Measurements from ENCODE around the gene TSSK6. TPM values are rescaled to one million over a fixed set of nuclear protein-coding genes. Genes with fewer than 3 reads are reported as not detected.

The TSSK6 gene
- total RNA-seq, result 1.4 TPM

DNA sequence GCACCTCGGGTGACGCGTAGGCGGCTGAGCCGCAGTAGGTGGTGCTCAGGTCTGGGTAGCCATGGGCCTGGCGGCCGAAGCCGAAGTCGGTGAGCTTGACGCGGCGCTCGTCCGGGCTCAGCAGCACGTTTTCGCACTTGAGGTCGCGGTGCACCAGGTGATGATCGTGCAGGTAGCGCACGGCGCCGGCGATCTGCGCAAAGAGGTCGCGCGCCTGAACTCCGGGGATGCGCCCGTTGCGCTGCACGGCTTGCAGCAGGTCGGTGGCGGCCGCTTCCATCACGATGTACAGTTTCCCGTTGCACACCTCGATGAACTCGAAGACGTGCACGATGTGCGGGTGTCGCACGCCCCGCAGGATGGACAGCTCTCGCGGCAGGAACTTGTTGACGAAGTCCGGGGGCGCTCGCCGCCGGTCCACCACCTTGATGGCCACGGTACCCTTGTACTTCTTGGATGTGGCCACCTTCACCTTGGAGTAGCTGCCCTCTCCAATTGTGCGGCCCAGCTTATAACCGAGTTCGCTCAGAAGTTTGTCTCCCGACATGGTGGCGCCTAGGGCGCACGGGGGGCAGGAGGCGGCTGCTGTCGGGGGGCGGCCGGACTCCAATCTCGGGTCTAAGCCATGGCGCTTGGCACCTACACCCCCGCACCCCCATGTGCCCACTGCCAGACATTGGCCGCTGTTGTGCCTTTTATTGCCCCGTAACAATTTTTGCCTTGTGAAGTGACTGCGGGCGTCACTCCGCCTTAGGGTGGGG is at the start of gene TSSK6:
Gene TSSK6 (minus strand): TSS at position 668 of the 761 bp plus-strand sequence. CDS start 121 bp downstream, at position 547.
- peak; percentile 1 for ATAC-seq

DNA sequence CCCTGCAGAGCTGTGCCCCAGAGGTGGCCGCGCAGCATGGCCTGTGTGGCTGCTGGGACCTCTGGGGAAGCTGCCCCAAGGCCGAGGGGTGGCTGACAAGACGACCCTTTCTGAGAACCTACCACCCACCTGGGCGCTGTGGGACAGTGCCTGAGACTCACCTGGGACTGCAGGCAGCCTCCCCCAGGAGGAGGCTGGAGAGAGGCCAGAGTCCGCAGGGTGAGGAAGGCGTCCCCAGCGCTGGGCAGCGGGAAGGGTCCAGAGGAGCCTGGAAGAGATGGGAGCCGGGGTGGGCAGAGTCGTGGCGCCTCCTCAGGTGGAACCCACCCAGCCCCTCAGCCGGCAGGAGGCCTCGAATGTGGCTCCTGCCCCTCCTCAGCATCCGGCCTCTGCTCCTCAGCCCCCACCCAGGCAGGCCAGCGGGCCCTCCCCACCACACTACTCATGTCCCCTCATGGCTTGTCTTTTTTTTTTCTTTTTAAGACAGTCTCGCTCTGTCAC is 48.0 kb upstream of the TSSK6 start:
- ATAC-seq, result peak; percentile 11

DNA sequence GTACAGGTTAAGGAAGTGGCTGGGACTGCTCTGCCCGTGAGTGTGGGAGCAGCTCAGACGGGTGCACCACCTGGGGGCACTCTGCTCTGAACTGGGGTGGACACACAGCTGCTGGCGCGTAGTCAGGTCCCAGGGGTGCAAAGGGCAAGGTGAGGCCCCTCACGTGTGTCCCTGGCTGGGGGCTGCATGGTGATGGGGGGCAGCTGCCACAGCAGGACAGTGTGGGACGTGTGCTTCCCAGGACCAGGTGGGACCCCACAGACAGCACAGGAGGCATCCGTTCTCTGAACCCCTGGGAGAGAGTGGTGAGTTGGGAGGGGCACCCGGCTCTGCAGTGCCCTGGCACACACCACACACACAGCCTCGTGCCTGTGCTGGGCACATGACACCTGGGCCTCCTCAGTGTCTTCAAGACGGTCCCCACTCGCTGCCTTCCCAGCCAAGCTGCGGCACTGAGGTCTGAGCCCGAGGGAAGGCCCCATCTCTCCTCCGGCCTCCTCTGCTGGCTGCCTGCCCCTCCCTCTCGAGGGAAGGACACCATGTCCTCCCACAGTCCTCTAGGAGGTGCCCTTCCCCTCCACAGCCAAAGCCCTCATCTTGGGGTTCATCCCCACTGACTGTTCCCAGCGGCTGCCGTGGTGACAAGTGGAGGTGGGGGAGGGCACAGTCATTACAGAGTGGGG is 47.5 kb upstream of the TSSK6 start:
- peak; percentile 29 for ATAC-seq

DNA sequence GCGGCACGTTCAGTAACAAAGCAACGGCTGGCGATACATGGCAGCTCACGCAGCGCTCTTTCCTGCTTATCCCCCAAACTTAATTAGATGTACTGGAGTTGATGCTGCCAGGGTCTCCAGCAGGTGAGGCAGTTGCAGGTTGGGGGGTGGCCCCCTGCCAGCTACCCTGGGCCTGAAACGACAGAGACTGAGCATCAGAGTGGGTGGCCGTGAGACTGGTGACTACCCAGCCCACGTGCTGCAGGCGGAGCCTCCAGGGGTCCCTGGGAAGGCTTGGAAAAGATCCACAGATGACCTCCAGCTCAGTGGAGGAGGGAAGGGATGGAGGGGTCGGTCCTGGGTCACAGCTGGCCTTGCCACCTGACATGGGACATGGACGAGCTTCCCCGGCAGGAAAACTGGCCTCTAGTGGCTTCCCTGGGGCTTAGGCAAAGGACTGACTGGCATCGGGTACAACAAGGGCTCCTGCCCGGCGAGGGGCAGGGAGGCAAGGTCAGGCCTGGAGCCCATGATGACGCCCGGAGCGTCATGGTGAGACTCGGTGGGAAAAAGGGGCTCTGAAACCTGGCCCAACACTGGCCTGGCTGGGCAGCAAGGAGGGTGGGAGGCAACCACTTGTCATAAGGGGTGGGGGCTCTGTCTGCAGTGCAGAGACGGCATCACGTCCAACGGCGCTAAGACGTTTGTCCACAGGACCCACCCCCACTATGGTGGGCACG is 46.8 kb upstream of the TSSK6 start:
- no peak for ATAC-seq

DNA sequence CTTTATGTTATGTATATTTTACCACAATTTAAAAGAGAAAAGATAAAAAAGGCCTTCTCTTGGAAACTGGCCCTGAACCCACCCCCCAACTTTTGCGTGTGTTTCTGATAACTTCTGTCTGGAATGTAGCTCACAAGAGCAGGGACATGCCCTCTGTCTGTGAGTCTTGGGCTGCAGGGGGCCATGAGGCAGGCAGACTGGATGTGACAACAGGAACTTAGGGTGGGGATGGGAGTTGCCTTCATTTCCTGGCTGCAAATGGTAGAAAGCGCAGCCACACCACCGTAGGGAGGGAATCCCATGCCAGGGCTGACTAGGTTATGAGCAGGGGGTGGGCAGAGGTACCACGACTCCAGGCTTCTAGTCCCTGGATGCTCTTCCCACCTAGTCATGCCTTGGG is 44.6 kb upstream of the TSSK6 start:
- ATAC-seq, result no peak

DNA sequence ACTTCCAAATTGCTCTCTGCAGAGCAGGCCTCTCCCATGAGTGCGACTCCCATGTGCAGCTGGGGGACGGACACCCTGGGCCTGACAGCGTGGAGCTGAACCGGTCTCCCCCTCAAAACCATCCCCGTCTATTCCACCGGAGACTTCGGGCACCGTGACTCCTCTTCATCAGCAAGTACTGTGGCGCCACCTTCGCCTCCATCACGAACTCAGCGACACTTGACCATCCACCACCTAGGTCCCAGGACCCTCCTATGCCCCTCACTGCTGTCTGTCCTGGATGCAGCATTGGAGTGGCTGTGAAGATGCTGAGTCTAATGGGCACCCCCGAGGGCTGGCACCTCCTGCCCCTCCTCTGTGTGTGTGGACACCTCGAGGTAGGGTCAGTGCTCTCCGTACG is 43.3 kb upstream of the TSSK6 start:
- ATAC-seq, result no peak

DNA sequence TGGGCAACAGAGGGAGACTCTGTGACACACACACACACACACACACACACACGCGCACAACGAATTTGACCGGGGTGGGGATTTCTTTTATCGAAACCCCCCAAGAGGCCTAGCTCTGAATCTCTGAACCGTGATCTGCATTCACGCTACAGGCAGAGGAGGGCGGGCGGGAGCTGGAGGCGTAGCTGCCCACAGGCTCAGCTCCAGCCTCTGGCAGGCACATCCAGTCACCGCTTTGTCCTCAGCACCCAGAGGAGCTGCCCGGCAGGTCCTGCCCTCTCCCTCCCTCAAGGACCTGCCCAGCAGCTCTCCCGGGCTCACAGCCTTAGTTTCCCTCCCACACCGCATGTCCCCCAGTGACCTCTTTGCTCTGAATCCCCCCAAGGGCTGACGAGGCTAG is 42.7 kb upstream of the TSSK6 start:
- ATAC-seq, result no peak

DNA sequence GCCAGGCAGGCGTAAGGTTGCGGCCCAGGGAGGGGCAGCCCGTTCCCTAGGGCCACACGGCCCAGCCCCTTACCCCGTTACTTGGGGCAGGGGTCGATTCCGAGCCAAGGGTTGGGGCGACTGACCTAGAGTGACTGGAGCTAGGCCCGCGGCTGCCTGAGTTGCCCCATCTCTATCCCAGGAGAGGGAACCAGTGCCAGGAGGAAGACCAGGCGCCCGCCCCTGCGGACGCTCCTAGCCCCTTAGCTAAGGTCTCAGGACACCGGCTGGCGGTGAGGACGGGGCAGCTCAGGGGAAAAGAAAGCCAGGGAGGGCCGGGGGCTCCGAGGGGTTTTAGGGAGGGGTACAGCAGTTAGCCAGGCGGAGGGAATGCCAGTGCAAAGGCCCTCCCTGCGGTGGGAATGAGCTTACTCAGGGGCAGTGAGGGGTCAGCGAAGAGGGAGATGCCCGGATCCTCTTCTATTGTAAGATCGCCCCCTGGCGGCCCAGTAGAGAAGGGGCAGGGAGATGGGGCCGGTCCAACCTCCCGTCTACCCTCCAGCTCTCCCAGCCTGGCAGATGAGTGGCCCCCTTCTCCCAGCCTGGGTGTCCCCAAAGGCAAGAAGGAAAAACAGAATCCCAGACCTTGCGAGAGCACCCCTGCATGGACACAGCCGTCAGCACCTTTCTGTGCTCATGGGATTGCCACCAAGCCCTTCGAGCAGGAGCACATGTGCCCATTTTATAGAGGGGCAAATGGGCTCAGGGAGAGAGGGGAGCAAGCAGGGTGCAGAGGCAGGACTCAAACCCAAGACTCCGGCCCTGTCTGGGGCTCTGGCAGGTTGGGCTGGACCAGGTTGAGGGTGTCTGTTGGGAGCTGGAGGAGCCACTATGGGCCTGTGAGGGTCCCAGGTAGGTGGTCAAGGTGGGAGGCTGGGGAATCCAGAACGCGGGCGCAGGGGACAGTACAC is 39.0 kb upstream of the TSSK6 start:
- ATAC-seq, result peak; percentile 48

DNA sequence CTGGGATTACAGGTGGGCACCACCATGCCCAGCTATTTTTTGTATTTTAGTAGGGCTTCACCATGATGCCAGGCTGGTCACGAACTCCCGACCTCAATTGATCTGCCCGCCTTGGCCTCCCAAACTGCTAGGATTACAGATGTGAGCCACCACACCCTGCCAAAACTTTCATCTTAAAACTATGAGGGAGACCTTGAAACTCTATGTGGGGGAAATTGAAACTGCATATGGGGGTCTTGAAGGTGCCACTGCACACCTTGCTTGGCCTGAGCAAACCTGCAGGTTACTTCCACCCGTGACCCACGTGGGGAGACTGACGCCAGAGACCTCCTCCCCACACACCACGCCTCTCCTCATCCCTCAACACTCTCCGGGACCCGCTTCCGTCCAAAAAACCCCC is 38.3 kb upstream of the TSSK6 start:
- no peak for ATAC-seq

DNA sequence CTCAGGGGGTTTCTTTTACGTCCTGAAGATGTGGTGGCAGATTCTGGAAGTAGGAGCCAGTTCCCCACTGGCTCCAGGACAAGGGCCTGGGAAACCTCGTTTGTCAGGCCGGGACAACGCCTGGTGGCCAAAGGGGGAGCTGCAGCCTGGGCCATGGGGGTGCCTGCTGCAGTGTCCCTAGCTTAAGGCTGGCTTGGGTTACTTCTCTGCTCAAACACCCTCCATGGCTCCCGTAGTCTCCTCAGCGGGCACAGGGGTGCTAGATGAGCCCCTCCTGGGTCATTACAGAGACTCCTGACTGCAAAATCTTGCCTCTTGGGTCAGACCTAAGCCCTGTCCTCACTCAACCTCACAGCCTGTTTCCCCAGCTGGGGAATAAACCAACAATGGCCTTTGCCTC is 37.5 kb upstream of the TSSK6 start:
- peak; percentile 42 for ATAC-seq

DNA sequence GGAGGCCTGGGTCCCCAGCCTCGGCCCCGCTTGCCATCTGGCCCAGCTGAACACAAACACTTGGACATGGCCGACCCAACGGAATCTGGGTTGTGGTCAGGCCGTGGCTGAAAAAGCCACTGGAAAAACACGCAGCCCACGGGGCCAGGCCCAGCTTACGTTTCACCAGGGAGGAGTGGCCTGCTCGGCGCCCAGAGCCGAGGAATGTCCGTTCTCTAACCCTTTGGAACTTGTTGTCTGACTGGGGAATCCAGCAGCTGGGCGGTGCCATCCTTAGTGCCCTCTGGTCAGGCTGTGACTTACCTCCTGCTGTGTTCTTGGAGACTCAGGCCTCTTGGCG is 36.5 kb upstream of the TSSK6 start:
- no peak for ATAC-seq

DNA sequence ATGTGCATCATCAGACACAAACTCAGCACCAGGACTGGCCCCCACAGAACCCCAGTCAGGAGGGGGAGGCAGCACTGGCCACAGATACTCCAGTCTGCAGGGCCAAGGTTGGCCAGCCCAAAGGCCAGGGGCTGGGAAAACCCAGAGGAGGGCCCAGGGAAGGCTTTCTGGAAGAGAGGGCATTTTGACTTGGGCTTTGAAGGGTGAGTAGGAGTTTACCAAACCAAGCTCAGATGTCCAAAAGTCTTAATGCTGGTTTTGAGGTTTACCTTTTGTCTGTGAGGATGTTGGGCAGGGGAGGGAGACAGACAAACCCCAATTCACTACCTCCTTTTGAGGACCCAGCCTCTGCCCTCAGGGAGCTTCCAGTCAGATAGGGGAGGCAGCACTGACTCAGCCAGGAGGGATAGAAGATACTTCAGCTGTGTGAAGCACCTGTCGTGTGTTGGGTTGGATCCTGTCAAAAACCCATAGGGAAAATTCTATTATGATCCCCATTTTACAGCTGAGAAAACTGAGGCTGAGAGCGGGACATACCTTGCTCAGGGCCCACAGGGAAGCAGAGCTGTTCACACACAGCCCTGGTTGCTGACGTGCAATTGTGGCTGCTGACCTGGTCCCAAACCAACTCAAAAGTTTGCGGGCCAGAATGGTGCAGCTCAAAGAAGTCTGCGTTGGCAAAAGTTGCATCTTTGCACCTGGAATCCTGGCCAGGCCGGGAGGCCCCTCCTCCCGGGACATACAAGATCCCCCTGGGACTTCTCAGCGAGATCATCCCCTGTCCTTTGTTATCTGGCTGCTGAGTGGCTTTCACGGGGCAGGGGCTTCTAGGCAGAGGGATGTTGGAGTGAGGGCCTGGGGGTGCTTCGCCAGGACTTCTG is 35.9 kb upstream of the TSSK6 start:
- no peak for ATAC-seq

DNA sequence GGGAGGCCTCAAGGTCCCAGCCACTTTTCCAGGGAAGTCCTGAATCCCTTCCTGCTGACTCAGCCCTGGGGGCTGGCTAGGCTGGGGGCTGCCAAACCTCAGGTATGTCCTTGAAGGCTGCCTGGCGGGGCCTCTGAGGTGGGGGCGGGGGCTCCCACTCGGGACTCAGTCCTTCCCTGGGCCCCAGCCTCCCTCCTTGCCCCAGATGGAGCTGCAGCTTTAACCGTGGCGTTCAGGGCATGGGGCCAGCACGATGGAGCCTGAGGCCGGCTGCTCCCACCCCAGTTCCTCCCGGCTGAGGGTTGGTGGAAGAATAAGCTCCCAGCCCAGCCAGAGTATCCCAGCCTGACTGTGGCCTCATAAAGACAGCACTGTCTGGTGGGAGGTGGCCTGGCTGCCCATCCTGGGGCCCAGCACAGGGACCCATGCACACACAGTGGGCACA is 35.2 kb upstream of the TSSK6 start:
- ATAC-seq, result no peak

DNA sequence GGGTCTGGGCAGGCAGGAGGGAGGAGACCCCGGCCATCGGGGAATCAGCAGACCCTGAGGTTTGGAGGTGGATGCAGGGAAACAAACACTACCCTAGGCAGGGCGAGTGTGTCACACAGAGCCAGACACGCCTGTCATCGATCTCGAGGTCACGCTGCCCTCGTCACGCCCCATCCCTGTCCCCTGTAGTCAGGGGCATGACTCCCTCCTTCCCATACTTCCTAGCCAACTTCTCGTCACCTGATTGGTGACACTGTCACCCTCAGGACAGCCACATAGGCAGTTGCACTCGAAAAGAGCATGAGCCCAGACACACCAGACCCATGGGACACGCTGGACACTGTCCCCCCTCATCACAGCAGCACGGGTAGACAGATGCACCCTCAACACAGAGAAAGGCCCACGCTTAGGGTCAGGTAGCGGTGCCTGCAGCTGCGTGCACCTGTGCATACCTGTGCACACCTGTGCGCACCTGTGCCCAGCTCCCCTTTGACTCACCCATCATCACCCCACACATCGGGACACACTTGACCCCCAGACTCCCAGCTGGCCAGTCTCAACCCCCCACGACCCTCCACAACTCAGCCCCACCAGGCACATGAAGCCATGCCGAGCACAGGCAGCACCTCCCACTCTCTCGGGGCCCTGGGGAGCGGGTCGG is 34.6 kb upstream of the TSSK6 start:
- ATAC-seq, result no peak

DNA sequence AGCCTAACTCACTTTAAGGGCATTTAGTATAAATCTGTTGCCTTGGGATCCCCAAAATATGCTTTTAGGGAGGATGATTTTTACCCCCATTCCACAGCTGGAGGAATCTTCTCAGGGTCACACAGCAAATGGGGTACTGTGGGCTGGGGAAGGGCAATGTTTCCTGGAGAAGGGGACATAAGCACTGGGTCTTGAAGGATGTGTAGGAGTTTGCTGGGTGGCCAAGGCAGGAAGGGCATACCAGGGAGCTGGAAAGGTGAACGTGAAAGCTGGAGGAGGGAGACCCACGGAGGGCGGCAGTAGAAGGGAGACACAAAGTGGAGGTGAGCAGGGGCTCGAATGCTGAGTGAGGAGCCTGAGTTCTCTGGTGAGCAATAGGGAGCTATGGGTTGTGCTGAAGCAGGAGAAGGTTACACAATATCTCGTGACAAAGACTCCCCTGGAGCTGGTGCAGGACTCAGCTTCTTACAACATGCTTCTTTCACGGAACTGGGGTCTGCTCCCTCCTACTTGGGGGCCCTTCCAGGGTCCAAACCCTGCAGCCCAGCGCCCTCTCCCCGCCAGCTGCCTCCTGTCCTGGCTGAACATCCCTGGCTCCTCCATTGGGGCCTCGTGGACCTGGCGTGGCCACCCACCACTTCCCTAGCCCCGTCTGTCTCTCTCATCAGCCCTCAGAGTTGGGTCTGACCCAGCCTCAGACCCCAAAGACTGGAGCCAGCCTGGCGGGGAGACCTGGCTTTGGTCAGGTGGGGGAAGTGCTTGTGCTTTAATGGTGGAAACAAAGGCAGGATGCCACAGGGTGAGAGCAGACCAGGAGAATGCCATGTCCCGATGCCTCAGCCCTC is 33.8 kb upstream of the TSSK6 start:
- no peak for ATAC-seq

DNA sequence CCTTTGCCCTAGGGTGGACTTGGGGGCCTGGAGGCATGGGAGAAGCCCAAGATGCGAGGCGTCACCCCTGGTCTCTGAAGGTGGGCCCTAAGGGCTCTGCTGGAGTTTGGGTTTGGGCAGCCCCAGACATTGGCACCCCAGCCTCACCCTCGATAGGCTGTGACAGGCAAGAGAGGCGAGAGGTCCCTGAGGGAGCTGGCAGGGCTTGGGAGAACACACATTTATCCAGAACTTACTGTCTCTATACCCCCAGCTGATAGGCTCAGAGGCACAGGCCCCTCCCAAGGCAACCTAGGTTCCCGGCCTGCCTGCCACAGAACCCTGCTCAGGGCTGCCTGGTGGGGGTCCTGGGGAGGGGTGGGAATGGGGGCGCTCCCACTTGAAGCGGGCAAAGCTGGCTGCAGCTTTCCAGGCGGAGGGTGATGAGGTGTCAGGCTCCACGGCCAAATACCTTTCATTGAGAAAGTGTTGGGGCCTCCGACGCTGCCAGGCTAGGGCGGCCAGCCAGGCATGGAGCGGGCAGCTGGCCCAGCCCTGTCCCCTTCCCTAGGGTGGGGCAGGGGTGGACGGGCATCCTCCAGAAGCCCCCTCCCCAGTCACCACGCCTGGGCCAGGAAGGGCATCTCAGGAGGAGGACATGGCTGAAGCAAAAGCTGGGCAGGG is 32.5 kb upstream of the TSSK6 start:
- ATAC-seq, result no peak

DNA sequence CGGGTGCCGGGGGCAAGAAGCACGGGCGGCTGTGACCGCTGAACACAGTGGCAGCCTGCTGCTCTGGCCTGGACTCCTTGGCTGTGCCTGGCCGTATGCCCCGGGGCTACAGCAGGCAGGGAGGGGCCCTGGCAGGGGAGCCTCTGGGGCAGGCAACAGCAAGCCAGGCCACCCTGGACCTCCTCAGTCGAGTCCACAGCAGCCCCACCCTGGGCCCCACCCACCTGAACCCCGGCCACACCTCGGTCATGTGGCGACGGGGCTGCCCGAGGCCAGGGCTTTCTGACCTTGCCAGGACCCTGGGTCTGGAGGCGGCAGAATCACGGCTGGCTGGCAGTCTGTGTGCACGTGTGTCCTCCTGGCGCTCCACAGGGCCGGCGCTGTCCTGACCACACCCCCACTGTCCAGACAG is 31.4 kb upstream of the TSSK6 start:
- peak; percentile 22 for ATAC-seq

DNA sequence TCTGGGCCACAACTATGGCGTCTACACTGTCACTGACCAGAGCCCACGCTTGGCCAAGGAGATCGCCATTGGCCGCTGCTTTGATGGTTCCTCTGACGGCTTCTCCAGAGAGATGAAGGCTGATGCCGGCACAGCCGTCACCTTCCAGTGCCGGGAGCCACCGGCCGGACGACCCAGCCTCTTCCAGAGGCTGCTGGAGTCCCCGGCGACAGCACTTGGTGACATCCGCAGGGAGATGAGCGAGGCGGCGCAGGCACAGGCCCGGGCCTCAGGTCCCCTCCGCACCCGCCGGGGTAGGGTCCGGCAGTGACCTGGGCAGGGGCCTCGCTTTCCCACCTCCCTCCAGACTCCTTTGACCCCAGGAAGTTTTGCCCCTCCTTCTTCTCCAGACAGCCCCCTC is 30.4 kb upstream of the TSSK6 start:
- ATAC-seq, result no peak

DNA sequence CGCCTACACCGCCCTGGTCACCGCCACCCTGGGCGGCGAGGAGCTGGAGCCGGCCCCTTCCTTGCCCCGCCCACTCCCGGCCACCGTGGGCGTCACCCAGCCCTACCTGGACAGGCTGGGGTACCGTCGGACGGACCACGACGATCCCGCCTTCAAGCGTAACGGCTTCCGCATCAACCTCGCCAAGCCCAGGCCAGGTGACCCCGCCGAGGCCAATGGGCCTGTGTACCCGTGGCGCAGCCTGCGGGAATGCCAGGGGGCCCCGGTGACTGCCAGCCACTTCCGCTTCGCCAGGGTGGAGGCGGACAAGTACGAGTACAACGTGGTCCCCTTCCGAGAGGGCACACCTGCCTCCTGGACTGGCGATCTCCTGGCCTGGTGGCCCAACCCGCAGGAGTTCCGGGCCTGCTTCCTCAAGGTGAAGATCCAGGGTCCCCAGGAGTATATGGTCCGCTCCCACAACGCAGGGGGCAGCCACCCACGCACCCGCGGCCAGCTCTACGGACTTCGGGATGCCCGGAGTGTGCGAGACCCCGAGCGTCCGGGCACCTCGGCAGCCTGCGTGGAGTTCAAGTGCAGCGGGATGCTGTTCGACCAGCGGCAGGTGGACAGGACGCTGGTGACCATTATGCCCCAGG is 29.7 kb upstream of the TSSK6 start:
- no peak for ATAC-seq

All from esophagus mucosa (tissue), 1 donor.